Spinal cord (tissue), 10 donors: Measurements from ENCODE around the gene MDFIC2. TPM values are rescaled to one million over a fixed set of nuclear protein-coding genes. Genes with fewer than 3 reads are reported as not detected.
"Not testable (repeated sequence)": the region's sequence is repeated elsewhere in the genome, so short reads cannot be mapped to it uniquely, and the experiment has no call there.

Experiments
- DNase-seq, 6 donors: peaks; one replicate each; pipeline versions ENCODE4 v3.0.0 to v3.0.0-alpha.2; 2013 to 2015; ENCODE audit warnings: low spot score in 6 of 6, low read depth in 4 of 6
- H3K27ac ChIP-seq: one replicate; pipeline ENCODE4 v1.5.1; 2013; ENCODE audit warnings: low read depth, low read length, control low read depth
- H3K27me3 ChIP-seq: one replicate; pipeline ENCODE4 v1.6.1; 2013; ENCODE audit warnings: low read length; ENCODE audit not compliant: control insufficient read depth, insufficient read depth
- H3K36me3 ChIP-seq: one replicate; pipeline ENCODE4 v1.6.1; 2013; ENCODE audit warnings: low read length; ENCODE audit not compliant: control insufficient read depth, insufficient read depth
- H3K4me1 ChIP-seq: one replicate; pipeline ENCODE4 v1.6.1; 2013; ENCODE audit warnings: low read length; ENCODE audit not compliant: control insufficient read depth, insufficient read depth
- H3K4me3 ChIP-seq: one replicate; pipeline ENCODE4 v1.5.1; 2013; ENCODE audit warnings: low read depth, low read length, control low read depth
- H3K9me3 ChIP-seq: one replicate; pipeline ENCODE4 v1.6.1; 2013; ENCODE audit warnings: low read length; ENCODE audit not compliant: control insufficient read depth, insufficient read depth
- WGBS: methylation state at CpG from one replicate; pipeline ENCODE4 v1.1.5; 2013; ENCODE audit warnings: missing lambda C conversion rate; ENCODE audit not compliant: insufficient coverage; 5-methylcytosine and 5-hydroxymethylcytosine counted together
- polyA plus RNA-seq, 2 donors: library from polyadenylated mRNA; unstranded; fragments of 120-200 nt; gene quantifications; one replicate each; pipeline ENCODE4 v1.2.1, GENCODE V29; 2013; ENCODE audit not compliant: insufficient read length in 2 of 2
- total RNA-seq, 2 donors: library from RNA; depleted of rRNA in 1 of 2; stranded (reverse); fragments of 120-200 nt in 1 of 2; fragments of >200 nt in 1 of 2; gene quantifications; one replicate each; pipeline versions ENCODE4 v1.2.3 to v1.2.4, GENCODE V29; 2013 to 2014
- donor health status: healthy.

MDFIC2 gene
- total and polyA plus RNA-seq, 4 donors, result not detected

DNA sequence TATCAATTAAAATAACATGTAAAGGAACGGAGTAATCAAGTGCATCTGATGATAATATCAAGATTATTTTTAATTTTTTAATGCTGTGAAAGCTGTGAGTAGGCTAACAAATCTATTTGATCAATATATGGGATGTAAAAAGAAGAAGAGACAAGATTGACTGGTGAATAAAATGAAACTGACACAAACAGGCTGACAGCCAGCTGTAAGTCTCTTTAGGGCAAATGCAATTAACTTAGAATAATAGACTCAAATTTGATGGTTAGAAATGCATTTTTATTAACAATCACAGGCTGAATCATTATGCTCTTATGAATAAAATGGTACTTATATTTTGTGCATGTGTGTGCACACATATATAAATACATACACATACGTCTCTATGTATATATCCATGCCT, 68.0 kb downstream of the MDFIC2 start:
- Histone ChIP-seq H3K27ac (no peak overlapping the region), H3K4me3 (no peak overlapping the region), H3K9me3 (no peaks in the 10 kb centered on the region), H3K36me3 (no peaks in the 10 kb centered on the region), H3K27me3 (no peaks in the 10 kb centered on the region), H3K4me1 (no peaks in the 10 kb centered on the region)
- peak in 1 of 6 donors; percentile 24 for DNase-seq
- WGBS, result no CpG with 5 or more reads among the region's 2 CpGs

DNA sequence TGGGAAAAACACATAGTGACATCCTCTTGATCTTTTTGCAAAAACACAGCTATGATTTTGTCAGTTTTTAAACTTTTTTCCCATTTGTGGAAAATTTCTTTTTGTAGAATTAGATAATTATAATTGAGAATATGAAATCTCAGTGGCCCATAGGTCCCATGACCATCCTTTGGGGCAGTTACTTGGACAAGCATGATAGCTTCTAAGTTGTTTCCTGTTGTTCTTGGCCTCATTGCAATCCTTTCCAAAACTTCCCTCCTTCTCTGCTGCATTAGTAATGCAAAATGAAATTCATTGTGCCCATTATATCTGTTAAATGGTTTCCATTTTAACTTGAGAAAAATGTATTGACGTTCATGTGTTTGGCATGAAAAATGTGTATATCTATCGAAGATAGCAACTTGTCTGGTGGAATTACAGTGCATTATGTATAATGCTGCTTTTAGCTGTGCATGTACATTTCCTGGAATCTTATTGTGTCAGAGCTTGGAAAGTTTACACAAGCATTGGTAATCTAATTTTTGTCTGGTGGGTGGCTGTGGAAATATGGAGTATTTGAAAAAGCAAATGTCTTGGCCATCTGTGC, 70.0 kb downstream of the MDFIC2 start:
- H3K4me1 ChIP-seq, result no peaks in the 10 kb centered on the region
- no peak overlapping the region for H3K27ac ChIP-seq
- no peaks in the 10 kb centered on the region for H3K36me3 ChIP-seq
- 88% methylated on average over 2 of the region's 2 CpGs for WGBS
- H3K4me3 ChIP-seq, result no peak overlapping the region
- H3K27me3 ChIP-seq, result no peaks in the 10 kb centered on the region
- no peaks in the 10 kb centered on the region for H3K9me3 ChIP-seq
- DNase-seq, result peak in 1 of 6 donors; percentile 53

DNA sequence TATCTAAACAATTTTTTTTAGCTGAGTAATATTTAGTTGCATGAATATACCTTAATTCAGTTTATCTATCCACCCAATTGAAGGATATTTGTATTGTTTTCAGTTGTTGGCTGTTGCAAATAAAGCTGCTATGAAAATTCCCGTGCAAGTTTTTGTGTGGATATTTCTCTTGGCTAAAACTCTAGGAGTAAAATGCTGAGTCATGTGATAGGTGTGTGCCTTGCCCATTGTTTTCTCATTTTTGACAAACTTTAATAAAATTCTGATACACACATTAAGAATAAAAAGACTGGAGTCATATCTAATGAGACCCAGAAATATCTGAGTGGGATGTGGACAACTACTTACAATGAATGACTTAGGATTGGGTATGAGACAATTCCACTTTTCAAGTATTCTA, 78.6 kb downstream of the MDFIC2 start:
- Histone ChIP-seq H3K4me1 (no peaks in the 10 kb centered on the region), H3K27ac (no peak overlapping the region), H3K27me3 (no peaks in the 10 kb centered on the region), H3K36me3 (no peaks in the 10 kb centered on the region), H3K4me3 (no peak overlapping the region), H3K9me3 (no peaks in the 10 kb centered on the region)
- WGBS, result no CpG with 5 or more reads among the region's 1 CpG
- DNase-seq, result no peak

DNA sequence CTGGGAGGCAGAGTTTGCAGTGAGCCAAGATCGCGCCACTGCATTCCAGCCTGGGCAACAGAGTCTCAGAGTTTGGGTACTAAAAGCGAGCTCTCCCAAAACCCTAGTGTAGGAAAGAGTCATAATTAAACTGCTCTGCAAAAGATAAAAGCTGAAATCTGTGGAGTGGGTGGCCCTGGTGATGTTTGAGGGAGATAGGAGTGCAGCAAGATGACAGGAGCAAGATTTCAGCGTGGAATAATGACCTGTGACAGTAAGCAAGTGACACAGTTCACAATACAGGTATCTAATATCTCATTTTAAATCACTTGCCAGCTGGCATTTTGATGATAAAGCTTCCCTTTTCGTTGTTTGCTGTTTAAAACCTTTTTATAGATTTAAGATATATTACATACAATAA, 79.3 kb downstream of the MDFIC2 start:
- Histone ChIP-seq H3K36me3 (no peaks in the 10 kb centered on the region), H3K4me1 (no peaks in the 10 kb centered on the region), H3K27ac (no peak overlapping the region), H3K4me3 (no peak overlapping the region), H3K27me3 (no peaks in the 10 kb centered on the region), H3K9me3 (no peaks in the 10 kb centered on the region)
- WGBS, result 100% methylated on average over 3 of the region's 5 CpGs
- DNase-seq, result no peak

DNA sequence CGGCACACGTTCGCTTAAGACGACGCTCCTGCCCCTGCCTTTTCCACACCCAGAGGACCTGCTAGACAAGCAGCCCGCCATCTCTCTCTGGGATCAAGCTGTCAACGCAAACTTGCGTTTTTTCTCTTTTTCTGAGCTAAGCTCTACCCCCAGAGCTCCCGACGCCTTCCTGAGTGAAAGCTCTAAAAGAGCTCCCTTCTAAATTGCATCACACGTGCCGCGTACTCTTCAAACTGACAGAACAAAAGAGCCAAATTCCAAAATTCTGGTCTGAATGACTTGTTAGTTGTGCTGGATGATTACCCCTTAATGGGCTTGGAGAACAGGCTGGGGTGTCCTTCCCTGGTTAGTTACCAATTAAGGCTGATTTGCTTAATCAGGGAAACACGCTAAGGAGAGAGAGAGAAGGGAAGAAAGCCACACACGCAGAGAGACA, 81.2 kb downstream of the MDFIC2 start:
- Histone ChIP-seq H3K27ac (no peak overlapping the region), H3K36me3 (no peaks in the 10 kb centered on the region), H3K27me3 (no peaks in the 10 kb centered on the region), H3K4me1 (no peaks in the 10 kb centered on the region), H3K4me3 (no peak overlapping the region), H3K9me3 (no peaks in the 10 kb centered on the region)
- WGBS, result 51% methylated on average over 14 of the region's 15 CpGs
- peak in 2 of 6 donors; percentile 59 to 61 for DNase-seq

DNA sequence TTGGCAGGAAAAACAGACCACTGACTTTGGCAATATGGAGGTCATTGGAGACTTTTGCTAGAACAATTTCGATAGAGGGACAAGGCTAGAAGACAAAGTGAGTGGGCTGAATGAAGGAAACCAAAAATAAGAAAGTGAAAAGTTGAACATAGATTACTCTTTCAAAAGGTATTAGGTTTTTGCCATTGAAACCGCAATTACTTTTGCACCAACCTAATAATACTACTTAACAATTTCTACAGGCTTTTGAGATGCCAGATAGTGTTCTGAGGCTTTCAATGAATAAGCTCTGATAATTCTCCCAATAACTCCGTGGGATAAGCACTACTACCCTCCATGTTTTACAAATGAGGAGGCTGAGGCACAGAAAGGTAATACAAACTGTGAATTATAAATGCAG, 85.0 kb downstream of the MDFIC2 start:
- H3K27me3 ChIP-seq, result no peaks in the 10 kb centered on the region
- no peak overlapping the region for H3K4me3 ChIP-seq
- DNase-seq, result no peak
- no CpG with 5 or more reads among the region's 3 CpGs for WGBS
- H3K27ac ChIP-seq, result no peak overlapping the region
- H3K4me1 ChIP-seq, result no peaks in the 10 kb centered on the region
- H3K9me3 ChIP-seq, result no peaks in the 10 kb centered on the region
- no peaks in the 10 kb centered on the region for H3K36me3 ChIP-seq

DNA sequence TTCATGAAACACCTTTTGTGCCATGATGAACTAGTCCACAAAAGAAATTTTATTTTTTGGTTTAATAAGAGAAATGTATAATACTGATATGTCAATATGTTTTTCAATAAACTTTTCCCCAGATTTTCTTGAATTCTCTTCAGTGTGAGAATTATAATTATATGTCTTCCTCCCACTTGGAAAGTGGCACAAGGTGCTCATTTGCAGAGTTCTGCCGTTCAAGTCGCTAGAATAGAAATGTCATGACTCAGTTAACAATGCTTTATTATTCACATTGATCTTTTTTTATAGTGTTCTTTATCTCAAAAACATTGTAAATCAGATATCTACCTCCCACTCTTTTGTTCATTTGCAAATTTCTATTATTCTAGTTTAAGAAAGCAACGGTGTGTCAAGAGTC, 87.3 kb downstream of the MDFIC2 start:
- Histone ChIP-seq H3K9me3 (no peaks in the 10 kb centered on the region), H3K4me1 (no peaks in the 10 kb centered on the region), H3K4me3 (no peak overlapping the region), H3K36me3 (no peaks in the 10 kb centered on the region), H3K27me3 (no peaks in the 10 kb centered on the region), H3K27ac (no peak overlapping the region)
- DNase-seq, result no peak
- no CpG with 5 or more reads among the region's 3 CpGs for WGBS

DNA sequence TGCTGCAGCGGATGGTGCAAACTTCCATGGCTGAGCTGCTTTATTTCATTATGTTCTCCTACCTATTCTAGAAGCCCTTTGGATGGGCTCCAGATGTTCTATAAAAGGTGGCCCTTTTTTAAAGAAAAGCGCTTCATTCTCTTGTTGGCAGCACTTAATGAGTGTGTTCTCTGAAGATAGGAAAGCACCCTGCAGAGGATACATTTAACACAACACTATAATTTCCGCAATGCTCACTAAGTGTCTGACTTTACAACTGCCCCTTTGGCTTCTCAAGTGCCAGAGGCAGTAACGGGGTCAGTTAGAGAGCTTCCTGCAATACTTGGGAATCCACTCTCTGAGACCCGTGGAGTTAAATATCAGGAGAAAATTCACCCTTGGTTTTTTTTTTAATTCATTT, 88.1 kb downstream of the MDFIC2 start:
- Histone ChIP-seq H3K27ac (no peak overlapping the region), H3K36me3 (no peaks in the 10 kb centered on the region), H3K4me3 (no peak overlapping the region), H3K27me3 (no peaks in the 10 kb centered on the region), H3K9me3 (no peaks in the 10 kb centered on the region), H3K4me1 (no peaks in the 10 kb centered on the region)
- WGBS, result 36% methylated on average over 3 of the region's 5 CpGs
- DNase-seq, result no peak

DNA sequence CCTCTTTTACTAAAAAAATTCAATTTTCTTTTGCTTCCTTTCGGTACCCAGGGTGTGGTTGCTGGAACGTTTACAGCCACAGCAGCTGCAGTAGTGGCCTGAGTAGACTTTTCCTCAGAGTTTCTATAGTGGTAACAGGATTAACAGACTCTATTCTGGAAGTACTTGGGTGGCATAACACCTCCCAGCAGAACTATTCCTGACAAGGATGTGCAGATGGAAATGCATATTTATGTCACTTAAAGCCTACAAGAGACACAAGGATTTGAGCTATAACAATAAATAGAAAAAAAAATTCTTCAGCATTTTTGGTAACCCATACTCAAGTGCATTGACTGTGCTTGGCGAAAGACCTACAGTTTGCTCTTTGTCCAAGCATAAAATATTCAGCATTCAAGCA, 94.0 kb downstream of the MDFIC2 start:
- Histone ChIP-seq H3K36me3 (no peaks in the 10 kb centered on the region), H3K9me3 (no peaks in the 10 kb centered on the region), H3K4me3 (no peak overlapping the region), H3K4me1 (no peaks in the 10 kb centered on the region), H3K27me3 (no peaks in the 10 kb centered on the region), H3K27ac (no peak overlapping the region)
- peak in 1 of 6 donors; percentile 74 for DNase-seq
- no CpG with 5 or more reads among the region's 3 CpGs for WGBS

DNA sequence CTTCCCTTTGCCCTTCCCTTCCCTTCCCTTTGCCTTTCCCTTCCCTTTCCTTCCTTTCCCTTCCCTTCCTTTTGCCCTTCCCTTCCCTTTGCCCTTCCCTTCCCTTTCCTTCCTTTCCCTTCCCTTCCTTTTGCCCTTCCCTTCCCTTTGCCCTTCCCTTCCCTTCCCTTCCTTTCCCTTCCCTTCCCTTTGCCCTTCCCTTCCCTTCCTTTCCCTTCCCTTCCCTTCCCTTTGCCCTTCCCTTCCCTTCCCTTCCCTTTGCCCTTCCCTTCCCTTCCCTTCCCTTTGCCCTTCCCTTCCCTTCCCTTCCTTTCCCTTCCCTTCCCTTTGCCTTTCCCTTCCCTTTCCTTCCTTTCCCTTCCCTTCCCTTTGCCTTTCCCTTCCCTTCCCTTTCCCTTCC, 101.2 kb downstream of the MDFIC2 start:
- H3K36me3 ChIP-seq, DNase-seq: not testable (repeated sequence)

More for the DNA sequence above, 101.2 kb downstream of the MDFIC2 start:
- not testable (repeated sequence) for H3K9me3 ChIP-seq, H3K4me3 ChIP-seq, H3K4me1 ChIP-seq, H3K27ac ChIP-seq, H3K27me3 ChIP-seq
